Right kidney (tissue), 1 donor: ENCODE results near the gene MAGI2.

Experiments used
- DNase-seq: peaks from one replicate; pipeline ENCODE4 v3.0.0-alpha.2; 2016

MAGI2 gene

DNA sequence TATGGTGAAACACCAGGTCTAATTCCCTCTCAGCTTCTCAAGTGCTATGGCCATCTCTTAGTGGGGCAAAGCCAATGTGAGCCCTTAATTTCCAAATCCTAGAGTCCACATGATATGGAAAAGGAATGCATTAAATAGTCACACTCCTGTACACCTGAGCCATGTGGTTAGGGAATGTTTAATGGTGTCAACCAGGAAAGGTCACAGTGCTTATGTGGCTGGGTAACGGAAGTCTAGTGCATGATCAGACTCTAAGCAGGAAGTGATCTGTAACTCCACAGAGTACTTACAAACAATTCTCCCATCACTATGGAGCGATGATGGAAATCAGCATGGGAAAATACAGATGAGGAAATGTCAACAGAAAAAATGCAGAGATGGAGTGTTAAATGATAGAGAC, 148.8 kb downstream of the MAGI2 start:
- no peak for DNase-seq

DNA sequence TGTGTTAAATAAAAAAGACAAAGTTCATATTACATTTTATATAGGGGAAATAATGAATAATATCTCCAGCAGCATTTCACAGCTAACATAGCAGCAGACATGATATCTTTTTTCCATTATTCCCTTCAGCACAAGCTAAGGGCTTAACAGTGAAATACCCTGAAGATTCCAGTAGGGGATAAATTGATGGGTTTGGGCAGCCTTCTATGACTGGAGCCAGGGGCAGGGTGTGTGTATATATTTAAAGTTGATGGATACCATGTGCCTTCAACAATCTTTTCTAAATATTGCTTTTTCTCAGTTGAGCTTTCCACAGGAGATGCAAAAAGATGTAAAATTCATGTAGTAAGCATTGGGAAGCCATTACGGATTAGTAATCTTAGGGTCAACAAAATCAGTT, 151.2 kb downstream of the MAGI2 start:
- DNase-seq = no peak

DNA sequence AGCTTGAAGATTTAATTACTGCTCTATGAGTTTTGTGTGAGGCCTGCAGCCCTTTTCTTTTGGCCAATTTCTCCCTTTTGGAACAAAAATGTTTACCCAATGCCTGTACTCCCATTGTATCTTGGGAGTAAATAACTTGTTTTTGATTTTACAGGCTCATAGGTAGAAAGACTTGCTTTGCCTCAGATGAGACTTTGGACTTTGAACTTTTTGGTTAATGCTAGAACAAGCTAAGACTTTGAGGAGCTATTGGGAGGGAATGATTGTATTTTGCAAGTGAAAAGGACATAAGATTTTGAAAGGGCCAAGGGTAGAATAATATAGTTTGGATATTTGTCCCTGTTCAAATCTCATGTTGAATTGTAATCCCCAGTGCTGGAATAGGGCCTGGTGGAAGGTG, 152.0 kb downstream of the MAGI2 start:
- DNase-seq = no peak

DNA sequence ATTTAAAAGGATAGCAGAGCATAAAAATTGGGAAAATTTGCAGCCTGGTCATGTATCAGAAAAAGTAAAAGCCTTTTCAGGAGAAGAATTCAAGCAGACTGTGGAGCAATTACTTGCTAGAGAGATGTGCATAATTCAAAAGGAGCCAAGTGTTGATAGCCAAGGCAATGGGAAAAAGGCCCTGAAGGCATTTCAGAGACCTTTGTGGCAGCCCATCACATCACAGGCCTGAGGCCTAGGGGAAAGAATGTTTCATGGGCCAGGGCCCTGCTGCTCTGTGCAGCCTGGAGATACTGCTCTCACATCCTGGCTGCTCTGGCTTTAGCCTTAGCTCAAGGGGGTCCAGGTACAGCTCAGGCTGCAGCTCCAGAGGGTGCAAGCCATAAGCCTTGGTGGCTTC, 152.9 kb downstream of the MAGI2 start:
- DNase-seq = no peak

DNA sequence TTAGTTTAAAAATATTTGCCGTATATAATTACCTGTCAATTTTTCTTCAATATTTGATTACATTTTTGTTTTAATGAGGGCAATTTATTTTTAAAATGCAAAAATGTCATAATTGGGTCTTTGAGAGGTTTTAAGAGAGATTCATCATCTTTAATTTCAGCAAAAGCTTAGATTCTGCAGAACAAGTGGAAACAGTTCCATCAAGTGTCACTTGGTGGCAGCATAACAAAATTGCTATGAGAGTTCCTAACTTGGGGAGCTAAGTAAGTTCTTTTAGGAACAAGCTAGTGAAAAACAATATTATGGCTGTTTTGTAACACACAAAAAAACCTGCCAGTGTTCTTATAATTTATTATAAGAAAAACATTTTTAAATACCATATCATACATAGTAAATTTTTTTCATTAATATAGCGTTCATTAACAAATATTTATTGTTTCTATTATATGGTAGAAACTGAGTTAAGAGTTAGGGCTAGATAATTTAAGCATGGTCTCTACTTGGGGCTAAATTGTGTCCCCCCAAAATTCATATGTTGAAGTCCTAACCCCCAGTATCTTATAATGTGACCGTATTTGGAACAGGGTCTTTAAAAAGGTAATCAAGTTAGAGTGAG, 155.2 kb downstream of the MAGI2 start:
- DNase-seq = no peak

DNA sequence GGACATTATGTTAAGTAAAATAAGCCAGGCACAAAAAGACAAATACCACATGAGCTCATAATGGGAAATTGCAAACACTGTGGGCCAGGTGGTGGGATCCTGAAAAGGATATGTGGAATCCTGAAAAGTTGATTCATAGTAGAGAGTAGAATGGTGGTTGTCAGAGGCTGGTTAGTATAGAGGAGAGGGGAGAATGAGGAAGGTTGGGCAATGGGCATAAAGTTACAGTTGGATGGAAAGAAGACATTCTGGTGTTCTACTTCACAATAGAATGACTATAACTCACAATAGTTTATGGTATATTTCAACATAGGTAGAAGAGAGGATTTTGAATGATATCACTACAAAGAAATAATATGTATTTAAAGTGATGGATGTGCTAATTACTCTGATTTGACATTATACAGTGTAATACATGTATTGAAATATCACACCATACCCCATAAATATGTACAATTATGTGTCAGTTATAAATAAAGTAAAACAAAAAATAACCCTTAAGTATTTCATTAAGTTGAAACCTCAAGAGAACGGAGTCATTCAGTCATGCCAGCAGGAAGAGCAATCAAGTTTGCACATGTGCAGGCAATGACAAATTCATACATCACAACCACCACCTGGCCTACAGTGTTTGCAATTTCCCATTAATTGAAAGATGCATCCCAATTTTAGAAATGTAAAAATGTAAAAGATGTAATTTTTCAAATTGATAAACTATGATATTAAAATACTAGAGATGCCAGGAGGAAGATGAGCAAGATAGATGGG, 156.7 kb downstream of the MAGI2 start:
- DNase-seq = no peak

DNA sequence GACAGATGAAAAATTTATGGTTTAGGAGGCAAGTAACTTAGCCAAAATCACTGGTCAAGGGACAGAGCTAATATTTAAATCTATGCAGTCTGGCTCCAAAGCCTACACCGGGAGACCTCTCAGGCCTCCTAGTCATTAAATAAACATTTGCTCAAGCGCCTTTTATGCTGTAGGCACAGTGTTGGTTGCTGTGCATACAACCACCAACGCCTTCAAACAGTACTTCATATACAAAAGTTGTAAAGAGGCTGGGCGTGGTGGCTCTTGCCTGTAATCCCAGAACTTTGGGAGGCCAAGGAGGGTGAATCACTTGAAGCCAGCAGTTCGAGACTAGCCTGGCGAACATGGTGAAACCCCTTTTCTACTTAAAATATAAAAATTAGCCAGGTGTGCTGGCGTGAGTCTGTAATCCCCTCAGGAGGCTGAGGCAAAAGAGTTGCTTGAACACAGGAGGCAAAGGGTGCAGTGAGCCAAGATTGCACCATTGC, 159.8 kb downstream of the MAGI2 start:
- no peak for DNase-seq

DNA sequence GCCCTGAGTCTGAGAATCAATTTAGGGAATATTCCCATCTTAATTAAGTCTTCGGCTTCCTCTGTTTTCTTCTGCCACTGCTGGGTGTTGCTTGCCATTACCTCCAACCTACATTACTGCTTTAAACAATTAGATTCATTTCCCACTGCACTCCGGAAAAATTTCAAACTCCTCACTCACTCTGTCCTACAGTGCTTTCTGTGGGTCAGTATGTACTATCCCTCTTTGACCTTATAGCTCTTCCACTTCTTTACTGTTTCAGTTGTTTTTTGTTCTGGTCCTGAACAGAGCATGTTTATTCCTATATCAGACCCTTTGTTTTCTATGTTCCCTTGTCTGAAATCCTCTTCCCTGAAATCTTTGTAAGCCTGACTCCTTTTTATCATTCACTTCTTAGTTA, 160.6 kb downstream of the MAGI2 start:
- DNase-seq = no peak

DNA sequence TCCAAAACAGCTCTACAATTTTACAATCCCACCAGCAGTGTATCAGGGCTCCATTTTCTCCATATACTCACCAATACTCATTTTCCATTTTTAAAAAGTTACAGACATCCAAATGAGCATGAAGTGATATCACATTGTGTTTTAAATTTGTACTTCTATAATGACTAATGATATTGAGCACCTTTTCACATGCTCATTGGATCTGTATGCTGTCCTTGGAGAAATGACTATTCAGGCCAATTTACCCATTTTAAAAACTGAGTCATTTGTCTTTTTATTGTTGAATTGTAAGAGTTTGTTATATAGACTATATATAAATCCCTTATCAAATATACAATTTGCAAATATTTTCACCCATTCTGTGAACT, 162.0 kb downstream of the MAGI2 start:
- DNase-seq = no peak

DNA sequence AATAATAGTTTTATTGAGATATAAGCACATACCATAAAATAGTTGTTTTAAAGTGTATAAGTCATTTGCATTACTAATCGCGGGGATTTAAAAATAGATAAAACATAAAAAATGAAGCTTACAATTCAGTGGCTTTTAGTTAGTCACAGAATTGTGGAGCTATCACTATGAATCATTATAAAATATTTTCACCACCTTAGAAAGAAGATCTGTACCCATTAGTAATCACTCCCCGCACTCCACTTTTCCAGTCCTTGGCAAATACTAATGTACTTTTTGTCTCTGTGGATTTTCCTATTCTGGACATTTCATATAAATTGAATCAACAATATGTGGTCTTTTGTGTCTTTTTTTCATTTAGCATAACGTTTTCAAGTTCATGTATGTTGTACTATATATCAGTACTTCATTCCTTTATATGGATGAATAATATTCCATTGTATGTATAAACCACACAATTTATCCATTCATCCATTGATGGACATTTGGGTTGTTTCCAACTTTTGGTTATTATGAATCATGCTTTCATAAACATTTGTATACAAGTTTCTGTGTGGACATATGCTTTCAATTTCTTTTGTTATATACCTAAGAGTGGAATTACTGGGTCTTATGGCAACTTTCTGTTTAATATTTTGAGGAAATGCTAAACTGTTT, 162.5 kb downstream of the MAGI2 start:
- no peak for DNase-seq

DNA sequence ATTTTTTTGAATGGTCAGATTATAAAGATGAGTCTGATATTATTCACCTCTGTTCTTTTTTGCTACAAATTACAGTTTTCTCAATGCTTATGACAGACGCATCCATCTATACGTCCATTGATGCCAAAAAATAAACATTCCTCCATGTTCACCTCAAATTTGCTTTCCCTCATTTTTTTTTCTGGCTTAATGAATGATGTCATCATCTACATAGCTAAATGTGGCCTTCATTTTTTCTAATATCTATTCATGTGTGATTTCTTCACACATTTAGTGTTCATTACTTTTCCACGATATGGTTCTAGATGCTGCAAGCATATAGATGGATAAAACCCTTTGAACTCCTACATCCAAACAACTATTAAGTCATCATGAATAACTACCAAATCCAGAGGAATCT, 163.1 kb downstream of the MAGI2 start:
- no peak for DNase-seq

DNA sequence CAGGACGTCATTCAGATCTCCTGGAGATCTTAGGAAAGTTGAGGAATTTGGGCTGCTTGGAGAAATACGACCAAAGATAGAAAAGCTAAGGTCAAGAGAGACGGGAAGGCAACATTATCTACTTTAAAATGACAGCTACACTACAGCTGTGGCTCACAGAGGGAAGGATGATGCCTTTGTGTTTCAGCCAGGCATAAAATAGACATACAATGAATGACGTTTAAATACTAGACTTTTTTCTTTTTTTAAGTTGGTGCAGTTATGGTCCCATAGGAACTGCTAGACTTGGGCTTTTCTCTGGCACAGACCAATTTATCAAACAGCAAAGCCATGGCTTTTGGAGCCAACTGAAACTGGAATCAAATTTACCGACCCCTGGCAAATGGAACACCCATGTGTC, 164.8 kb downstream of the MAGI2 start:
- no peak for DNase-seq

DNA sequence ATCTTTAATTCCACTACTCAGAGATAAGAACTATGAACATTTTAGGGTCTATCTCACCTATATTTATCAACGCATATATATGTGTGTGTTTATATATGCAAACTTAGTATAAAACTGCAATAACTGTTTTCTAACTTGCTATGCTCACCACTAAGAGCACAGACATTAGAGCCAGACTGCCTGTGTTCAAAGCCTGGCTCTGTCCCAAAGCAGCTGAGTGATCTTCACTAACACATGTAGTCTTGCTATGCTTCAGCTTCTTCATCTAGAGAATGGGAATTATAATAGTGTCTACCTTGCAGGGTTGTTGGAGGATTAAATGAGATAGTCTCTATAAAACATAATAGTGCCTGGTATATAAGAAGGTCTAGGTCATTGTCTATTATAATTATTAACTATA, 165.5 kb downstream of the MAGI2 start:
- no peak for DNase-seq

DNA sequence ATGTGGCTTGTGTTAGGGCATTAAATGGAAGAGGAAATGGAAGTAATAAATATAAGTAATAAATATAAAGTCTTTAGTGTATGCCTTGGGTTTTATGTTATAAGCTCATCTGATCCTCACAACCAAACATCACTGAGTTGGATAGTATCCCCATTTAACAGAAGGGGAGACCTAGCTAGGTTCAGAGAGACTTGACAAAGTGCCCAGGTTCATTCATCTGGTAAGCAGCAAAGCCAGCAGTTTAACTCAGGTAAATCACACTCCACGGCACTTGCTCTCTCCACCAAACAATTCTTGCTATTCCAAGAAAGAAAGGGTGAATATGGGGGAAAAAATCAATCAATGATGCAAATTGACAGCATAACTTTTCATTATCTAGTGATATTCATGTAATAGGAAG, 167.3 kb downstream of the MAGI2 start:
- no peak for DNase-seq

DNA sequence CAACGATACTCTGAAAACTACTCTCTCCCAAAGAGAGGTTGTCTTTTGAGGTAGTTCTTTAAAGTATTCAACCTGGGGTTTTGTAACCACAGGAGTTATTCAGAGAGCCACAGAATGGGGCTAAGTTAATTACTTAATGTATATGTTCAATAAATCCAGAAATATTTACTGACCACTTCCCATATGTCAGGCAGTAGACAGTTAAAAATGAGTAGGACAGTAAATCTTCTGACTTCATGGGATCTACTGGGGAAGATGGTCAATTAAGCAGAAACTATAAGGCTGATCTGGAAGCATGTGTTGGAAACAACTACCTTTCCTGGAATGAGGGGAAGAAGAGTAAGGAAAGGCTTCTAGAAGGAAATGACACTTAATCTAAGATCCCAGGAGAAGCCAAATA, 167.7 kb downstream of the MAGI2 start:
- DNase-seq = no peak

DNA sequence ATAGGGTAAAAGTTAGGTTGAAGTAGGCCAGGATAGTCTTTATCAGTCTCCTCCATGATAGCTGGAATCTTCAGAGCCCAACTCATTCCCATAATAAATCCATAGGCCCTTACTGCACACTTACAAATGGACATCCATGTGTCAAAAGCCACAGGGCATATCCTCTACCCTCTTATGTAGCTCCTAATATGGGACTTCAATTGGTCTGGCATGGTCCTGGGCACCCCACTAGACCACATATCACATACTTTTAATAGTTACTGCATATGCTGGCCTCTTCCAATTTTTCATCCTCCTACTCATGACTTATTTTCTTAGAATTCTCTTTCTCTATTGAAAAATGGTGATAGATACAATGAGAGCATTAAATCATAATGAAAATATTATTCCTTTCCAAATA, 169.3 kb downstream of the MAGI2 start:
- no peak for DNase-seq

DNA sequence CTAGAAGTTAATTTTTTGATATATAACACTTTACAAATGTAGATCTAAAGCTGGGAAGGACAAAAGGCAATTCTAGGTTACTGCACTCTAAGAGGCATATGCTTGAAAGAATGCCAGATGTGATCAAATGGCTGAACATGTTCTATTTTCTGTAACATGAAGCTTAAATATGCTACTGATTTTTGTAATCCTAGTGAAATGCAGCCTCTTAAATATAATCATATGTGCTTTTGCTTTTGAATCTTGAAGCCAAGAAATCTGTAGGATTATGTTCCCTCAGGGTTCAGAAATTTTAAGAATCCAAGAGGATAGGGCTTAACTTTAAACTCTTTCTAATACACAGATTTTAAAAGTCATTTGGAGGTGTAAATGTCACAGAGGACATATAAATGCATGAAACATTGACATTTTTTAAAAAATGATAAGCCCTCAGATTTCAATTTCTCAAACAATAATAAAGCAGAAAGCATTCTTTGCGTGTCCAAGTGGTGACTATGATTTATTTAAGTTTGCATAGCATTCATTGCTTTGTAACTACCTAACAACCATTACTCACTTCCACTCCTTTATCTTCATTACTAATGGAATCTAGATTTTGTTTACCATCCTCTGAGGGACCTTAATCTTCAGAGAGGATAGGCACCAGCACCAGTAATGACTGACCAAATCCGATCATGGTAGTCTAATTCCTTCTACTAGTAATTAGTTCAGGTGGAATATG, 170.4 kb downstream of the MAGI2 start:
- no peak for DNase-seq

DNA sequence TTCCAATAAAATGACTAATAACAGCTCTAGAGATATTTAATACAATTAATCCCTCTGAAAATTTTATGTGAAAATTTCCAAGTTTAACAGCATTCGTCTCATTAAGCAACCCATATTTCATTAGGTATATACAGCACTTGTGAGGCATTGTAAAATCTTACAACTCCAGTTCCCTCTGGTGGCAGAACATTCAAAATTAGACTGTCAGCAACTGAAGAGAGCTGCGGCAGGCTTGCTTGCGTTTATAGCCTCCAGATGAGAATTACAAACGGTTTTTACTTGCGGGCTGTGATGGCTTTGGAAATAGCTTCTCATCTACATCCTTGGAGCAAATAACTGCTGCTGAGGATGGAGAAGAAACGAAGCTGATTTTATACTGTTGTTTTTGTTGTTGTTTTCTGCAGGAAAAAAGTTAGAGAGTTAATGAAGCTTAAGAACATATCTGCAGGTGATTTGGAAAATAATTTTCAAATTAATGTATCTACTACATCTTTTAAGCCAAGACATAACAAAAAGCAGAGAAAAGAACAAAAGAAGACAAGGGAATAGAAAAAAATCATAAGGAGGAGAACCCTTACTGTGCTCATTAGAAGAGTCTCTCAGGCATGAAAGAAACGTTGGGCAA, 171.3 kb downstream of the MAGI2 start:
- DNase-seq = no peak

DNA sequence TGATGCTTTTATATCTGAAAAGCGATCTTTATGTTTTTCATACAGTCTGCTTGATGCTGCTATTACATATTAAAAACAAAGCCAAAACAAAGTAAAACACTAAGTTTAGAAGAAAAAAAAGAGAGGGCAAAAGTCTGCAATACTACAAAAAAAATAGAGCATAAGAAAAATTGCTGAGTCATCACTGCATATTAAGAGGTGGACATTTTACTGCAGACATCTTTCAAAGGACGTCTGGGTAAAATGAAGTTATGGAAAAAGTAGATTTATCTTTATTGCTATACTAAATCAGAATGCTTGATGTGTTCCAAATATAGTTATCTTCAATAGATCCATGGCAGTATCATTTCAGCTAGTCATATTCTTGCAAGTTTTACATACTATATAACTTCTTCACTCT, 172.0 kb downstream of the MAGI2 start:
- no peak for DNase-seq

DNA sequence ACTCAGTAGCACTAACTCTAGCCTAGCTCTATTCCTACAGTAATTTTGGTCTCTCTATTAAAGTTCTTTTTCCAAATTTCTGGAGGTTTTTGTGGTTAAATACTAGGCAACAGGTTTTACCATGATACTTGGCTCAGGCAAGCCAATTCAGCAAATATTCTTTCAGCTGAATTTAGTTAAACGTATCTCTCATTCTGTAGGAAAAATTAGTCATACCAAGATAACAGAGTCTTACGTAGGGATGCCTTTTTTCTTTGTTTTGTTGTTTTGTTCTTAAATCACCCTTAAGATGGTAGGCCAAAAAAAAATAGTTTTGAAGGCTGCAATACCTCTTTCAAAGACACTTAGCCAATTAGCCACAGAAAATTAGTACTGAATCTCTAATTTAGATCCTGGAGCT, 180.5 kb downstream of the MAGI2 start:
- DNase-seq = no peak

DNA sequence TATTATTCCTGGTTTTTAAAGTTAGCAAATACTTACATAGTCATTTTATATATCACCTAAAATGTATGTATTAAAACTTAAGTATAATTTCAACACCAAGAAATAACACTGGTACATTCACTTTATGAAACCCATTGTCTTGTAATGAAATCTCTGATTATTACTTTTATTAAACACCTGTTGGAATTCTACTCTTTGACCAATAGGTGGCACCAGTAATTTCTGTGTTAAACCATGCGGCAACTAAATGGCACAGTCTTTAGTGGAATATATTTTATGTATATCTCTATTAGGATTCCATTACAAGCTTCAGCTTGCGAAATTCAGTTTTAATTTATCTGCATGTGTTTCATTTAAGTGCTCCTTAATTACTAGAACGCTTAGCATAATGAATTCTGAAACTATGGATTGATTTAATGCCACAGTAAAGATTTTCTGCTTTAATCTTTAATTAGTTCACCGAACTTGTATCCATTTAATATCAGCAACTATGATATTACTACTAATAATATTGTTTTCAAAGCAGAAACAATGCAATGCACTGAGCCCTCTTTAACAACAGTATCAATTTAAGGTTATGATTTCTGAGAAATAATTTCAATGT, 181.3 kb downstream of the MAGI2 start:
- no peak for DNase-seq

DNA sequence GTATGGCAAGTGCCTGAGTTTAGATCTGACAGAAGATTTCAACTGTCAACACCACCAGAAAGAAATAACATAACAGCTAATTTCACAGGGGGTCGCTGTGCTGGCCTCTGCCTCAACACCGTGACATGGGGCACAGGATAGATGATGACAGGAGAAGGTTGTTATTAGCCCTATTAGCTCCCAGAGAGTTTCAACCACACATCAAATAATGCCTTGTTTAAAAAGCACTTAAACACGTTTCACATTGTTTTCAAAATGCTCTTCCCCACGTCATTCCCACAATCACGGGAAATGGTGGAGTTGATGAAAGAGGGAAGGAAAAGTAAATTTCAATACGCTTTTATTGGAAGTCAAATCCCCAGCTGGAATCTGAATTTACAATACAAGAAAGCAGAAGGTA, 184.7 kb downstream of the MAGI2 start:
- DNase-seq = no peak
